Glutamatergic neuron (in vitro differentiated cells): ENCODE results near the gene INTS1. TPM values are rescaled to one million over a fixed set of nuclear protein-coding genes. Genes with fewer than 3 reads are reported as not detected.

Experiments
- DNase-seq: peaks from one replicate; pipeline ENCODE4 v3.0.0; 2022
- H3K27ac Mint-ChIP-seq: one replicate; pipeline ENCODE4 v1.8.0; 2020; ENCODE audit warnings: mild to moderate bottlenecking, mixed read lengths, inconsistent platforms; ENCODE audit not compliant: unreplicated experiment
- H3K27me3 Mint-ChIP-seq: one replicate; pipeline ENCODE4 v1.8.0; 2020; ENCODE audit warnings: mild to moderate bottlenecking, moderate library complexity, mixed read lengths, inconsistent platforms; ENCODE audit not compliant: unreplicated experiment
- H3K36me3 Mint-ChIP-seq: one replicate; pipeline ENCODE4 v1.8.0; 2020; ENCODE audit warnings: mild to moderate bottlenecking, mixed read lengths, inconsistent platforms; ENCODE audit not compliant: unreplicated experiment
- H3K4me1 Mint-ChIP-seq: one replicate; pipeline ENCODE4 v1.8.0; 2020; ENCODE audit warnings: mild to moderate bottlenecking, low read depth, mixed read lengths, inconsistent platforms; ENCODE audit not compliant: unreplicated experiment
- H3K4me3 Mint-ChIP-seq: one replicate; pipeline ENCODE4 v1.8.0; 2020; ENCODE audit warnings: mild to moderate bottlenecking, mixed read lengths, inconsistent platforms; ENCODE audit not compliant: unreplicated experiment
- H3K9me3 Mint-ChIP-seq: one replicate; pipeline ENCODE4 v1.8.0; 2020; ENCODE audit warnings: mild to moderate bottlenecking, moderate library complexity, mixed read lengths, inconsistent platforms; ENCODE audit not compliant: unreplicated experiment
- total RNA-seq: library from RNA; stranded (reverse); fragmentation: NEBNext Ultra II Directional; extraction: Animal tissue kit (Norgen Biotek cat#: 25700); gene quantifications from one replicate; pipeline ENCODE4 v1.2.1, GENCODE V29; 2021; ENCODE audit not compliant: unreplicated experiment
- TF ChIP-seq, protein P1 (sequence below): fragments of 200-600 bp; sonication (generic); IDR thresholded peaks from one replicate; pipeline ENCODE4 v1.5.0; 2021; ENCODE audit not compliant: partially characterized antibody, unreplicated experiment

Gene INTS1
- total RNA-seq, 1 donor from 2014 or later: 108 TPM

DNA sequence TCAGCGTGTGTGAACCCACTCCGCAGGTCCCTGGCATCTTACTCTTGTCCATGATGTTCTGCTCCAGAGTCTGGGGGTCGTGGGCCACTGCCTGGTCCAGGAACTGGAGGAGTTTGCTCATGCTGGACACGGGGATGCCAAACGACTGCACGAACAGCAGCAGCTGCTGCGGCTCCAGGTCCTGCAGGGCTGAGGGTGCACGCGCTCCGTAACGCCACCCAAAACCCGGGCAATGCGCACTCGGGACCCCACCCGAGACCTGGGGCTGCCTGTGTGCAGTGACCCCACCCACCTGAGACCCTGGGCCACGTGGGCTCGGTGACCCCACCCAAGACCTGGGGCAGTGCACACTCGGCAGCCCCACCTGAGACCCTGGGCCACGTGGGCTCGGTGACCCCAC lies 22.9 kb downstream of the INTS1 start:
- Mint-ChIP-seq H3K4me1 (peaks cover 7% of the 10 kb centered on the region), H3K4me3 (no peak overlapping the region), H3K36me3 (no peaks in the 10 kb centered on the region), H3K9me3 (no peaks in the 10 kb centered on the region), H3K27me3 (peaks cover 7% of the 10 kb centered on the region), H3K27ac (no peak overlapping the region)
- TF ChIP-seq, protein P1, sequence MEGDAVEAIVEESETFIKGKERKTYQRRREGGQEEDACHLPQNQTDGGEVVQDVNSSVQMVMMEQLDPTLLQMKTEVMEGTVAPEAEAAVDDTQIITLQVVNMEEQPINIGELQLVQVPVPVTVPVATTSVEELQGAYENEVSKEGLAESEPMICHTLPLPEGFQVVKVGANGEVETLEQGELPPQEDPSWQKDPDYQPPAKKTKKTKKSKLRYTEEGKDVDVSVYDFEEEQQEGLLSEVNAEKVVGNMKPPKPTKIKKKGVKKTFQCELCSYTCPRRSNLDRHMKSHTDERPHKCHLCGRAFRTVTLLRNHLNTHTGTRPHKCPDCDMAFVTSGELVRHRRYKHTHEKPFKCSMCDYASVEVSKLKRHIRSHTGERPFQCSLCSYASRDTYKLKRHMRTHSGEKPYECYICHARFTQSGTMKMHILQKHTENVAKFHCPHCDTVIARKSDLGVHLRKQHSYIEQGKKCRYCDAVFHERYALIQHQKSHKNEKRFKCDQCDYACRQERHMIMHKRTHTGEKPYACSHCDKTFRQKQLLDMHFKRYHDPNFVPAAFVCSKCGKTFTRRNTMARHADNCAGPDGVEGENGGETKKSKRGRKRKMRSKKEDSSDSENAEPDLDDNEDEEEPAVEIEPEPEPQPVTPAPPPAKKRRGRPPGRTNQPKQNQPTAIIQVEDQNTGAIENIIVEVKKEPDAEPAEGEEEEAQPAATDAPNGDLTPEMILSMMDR: no peak
- DNase-seq: no peak

DNA sequence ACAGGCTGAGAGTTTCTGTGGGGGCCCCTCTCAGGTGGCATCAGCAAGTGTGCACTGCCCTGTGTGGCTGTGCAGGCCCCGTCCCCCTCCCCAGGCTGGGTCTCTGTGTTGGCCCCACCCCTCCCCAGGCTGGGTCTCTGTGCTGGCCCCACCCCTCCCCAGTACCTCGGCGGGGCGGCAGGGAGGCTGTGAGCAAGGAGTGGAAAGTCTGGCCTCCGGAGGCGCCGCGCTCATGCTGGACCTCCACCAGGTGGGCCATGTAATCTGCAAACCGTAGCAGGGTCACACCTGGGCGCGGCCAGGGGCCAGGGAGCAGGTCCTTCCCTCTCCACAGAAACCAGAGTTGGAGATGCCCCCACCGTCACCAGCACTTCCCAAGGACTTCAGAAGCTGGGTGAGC lies 23.5 kb downstream of the INTS1 start:
- TF ChIP-seq, protein P1: no peak
- Mint-ChIP-seq H3K27ac (no peak overlapping the region), H3K9me3 (no peaks in the 10 kb centered on the region), H3K4me1 (peaks cover 7% of the 10 kb centered on the region), H3K27me3 (peaks cover 3% of the 10 kb centered on the region), H3K4me3 (no peak overlapping the region), H3K36me3 (no peaks in the 10 kb centered on the region)
- no peak for DNase-seq

DNA sequence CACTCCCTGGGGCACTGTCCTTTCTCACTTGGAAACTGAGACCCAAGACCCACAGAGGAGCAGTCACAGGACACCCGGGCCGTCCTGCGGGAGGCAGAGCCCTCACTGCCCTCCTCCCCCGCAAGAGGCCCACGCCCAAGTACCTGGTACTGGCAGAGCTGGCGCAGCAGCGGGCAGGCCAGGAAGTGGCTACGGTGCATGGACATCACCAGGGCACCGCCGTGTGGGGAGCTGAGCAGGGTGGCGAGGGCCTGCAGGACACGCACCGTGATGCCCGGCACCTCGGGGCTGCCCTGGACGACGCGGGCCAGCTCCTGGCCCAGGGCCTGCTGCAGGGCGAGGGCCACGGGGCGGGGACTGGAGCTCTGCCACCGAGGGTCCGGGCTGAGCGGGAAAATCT lies 24.9 kb downstream of the INTS1 start:
- TF ChIP-seq, protein P1: no peak
- Mint-ChIP-seq H3K27me3 (peaks cover 3% of the 10 kb centered on the region), H3K36me3 (no peaks in the 10 kb centered on the region), H3K27ac (no peak overlapping the region), H3K4me1 (peaks cover 5% of the 10 kb centered on the region), H3K4me3 (no peak overlapping the region), H3K9me3 (peaks cover 2% of the 10 kb centered on the region)
- no peak for DNase-seq

DNA sequence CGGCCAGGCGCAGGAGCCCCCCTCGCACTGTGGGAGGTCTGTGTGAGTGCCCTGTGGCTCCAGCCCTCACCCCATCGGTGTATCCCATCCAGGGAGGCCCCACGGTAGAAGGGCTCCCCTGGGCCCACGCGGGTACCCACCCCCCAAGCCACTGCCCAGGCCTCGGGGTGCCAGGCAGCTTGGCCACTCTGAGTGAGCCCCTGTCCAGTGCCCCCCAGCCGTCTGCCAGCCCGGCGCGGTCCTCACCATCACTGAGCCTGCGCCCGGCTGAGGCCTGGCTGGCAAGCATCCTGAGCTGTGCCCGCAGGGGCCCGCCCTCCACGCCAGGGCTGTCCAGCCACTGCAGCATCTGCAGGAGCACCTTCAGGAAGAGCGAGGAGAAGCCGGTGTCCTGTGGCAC lies 25.7 kb downstream of the INTS1 start:
- Mint-ChIP-seq H3K4me3 (no peak overlapping the region), H3K27ac (no peak overlapping the region), H3K4me1 (peaks cover 4% of the 10 kb centered on the region), H3K27me3 (peaks cover 3% of the 10 kb centered on the region), H3K36me3 (no peaks in the 10 kb centered on the region), H3K9me3 (peaks cover 2% of the 10 kb centered on the region)
- no peak for DNase-seq
- TF ChIP-seq, protein P1: no peak

DNA sequence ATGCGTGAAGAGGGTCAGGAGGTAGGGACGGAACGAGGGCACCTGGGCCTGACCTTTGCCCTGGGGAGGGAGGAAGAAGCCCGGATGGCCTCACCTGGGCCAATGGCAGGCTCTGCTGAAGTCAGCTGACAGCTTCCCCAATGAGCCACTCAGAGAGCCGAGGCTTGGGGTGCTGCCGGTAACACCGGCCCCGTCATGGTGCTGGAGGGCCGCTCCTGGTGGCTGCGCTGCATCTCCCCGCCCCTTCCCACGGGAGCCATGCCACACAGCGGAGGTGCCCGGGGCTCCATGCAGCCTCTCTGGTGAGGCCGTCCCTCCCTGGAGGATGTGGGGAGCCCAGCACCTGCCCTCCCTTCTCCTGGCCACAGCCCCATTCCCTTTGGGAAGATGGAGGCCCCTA lies 27.3 kb downstream of the INTS1 start:
- Mint-ChIP-seq H3K27ac (no peak overlapping the region), H3K4me1 (peaks cover under 1% of the 10 kb centered on the region)

More for the DNA sequence above, 27.3 kb downstream of the INTS1 start:
- TF ChIP-seq, protein P1: no peak
- no peak for DNase-seq
- Mint-ChIP-seq H3K4me3 (no peak overlapping the region), H3K9me3 (peaks cover 2% of the 10 kb centered on the region), H3K27me3 (no peaks in the 10 kb centered on the region), H3K36me3 (no peaks in the 10 kb centered on the region)
